H1 (cell line): ENCODE results near the gene ABHD16B. TPM values are rescaled to one million over a fixed set of nuclear protein-coding genes. Genes with fewer than 3 reads are reported as not detected.

ENCODE experiments used
- CTCF ChIA-PET: fragments of 300-600 bp; sonication (Branson Sonifier 250); formaldehyde crosslinking; loops from one replicate; lab custom pipeline; 2021; ENCODE audit not compliant: partially characterized antibody; lab: Charles Lee
- POLR2A ChIA-PET: fragments of 300-600 bp; sonication (Branson Sonifier 250); formaldehyde crosslinking; loops from one replicate; lab custom pipeline; 2021; ENCODE audit warnings: inconsistent platforms; ENCODE audit not compliant: partially characterized antibody; lab: Charles Lee
- DNase-seq, 2 experiments: peaks; one replicate each; pipeline versions ENCODE4 v3.0.0 to v3.0.0-alpha.2; 2010 to 2022; ENCODE audit warnings: low spot score in 2 of 2, low read depth in 1 of 2, mixed read lengths in 1 of 2
- FAIRE-seq: peaks from 2 replicates; lab custom pipeline; 2011; peaks lifted over from hg19 to GRCh38; lab: Jason Lieb, UNC
- H2AFZ ChIP-seq: 2 replicates; pipeline ENCODE4 v1.8.1; 2012; ENCODE audit warnings: low read length, inconsistent platforms
- H2AK5ac ChIP-seq: 2 replicates; pipeline ENCODE4 v1.6.1; 2013; ENCODE audit warnings: low read depth, low read length
- H2BK120ac ChIP-seq: replicated peaks from 2 replicates; pipeline ENCODE3; 2013; ENCODE audit warnings: low read depth, low read length, inconsistent platforms
- H2BK12ac ChIP-seq: 2 replicates; pipeline ENCODE4 v1.6.1; 2013; ENCODE audit warnings: low read depth, low read length
- H2BK15ac ChIP-seq: 2 replicates; pipeline ENCODE4 v1.6.1; 2013; ENCODE audit warnings: low read length
- H2BK20ac ChIP-seq: 2 replicates; pipeline ENCODE4 v1.6.1; 2013; ENCODE audit warnings: low read length
- H2BK5ac ChIP-seq: 2 replicates; pipeline ENCODE4 v1.6.1; 2013; ENCODE audit warnings: low read depth, low read length
- H3K14ac ChIP-seq: 2 replicates; pipeline ENCODE4 v1.6.1; 2013; ENCODE audit warnings: inconsistent platforms; ENCODE audit not compliant: insufficient read length
- H3K18ac ChIP-seq: 2 replicates; pipeline ENCODE4 v1.6.1; 2013; ENCODE audit warnings: low read length; ENCODE audit errors: extremely low read depth
- H3K23ac ChIP-seq: 2 replicates; pipeline ENCODE4 v1.6.1; 2013; ENCODE audit warnings: inconsistent platforms; ENCODE audit not compliant: insufficient read length
- H3K23me2 ChIP-seq: 2 replicates; pipeline ENCODE4 v1.6.1; 2013; ENCODE audit warnings: low read depth, low read length
- H3K27ac ChIP-seq: 2 replicates; pipeline ENCODE4 v1.6.1; 2011; ENCODE audit warnings: low read depth, low read length, inconsistent platforms
- H3K27me3 ChIP-seq, 4 experiments: replicated peaks in 1 of 4; 1 replicate in 1 of 4; 2 replicates in 3 of 4; pipeline versions ENCODE4 v1.6.1 to v1.8.1; 2011 to 2013; ENCODE audit warnings: low read length in 3 of 4, mild to moderate bottlenecking in 3 of 4, inconsistent platforms in 2 of 4, mixed read lengths in 2 of 4, moderate library complexity in 1 of 4; ENCODE audit not compliant: control insufficient read depth in 3 of 4, insufficient read depth in 3 of 4; ENCODE audit errors: extremely low read depth in 1 of 4
- H3K36me3 ChIP-seq, 4 experiments: 2 replicates each; pipeline versions ENCODE4 v1.6.1 to v1.8.1; 2011 to 2013; ENCODE audit warnings: mild to moderate bottlenecking in 4 of 4, low read length in 3 of 4, moderate library complexity in 2 of 4, control low read depth in 1 of 4, inconsistent platforms in 1 of 4; ENCODE audit not compliant: insufficient read depth in 4 of 4, control insufficient read depth in 2 of 4
- H3K4ac ChIP-seq: replicated peaks from 2 replicates; pipeline ENCODE3; 2013; ENCODE audit warnings: low read length, low read depth, mixed read lengths, inconsistent platforms; ENCODE audit not compliant: insufficient read length
- H3K4me1 ChIP-seq, 4 experiments: replicated peaks in 1 of 4; 1 replicate in 1 of 4; 2 replicates in 3 of 4; pipeline versions ENCODE4 v1.6.1 to v1.8.1; 2011 to 2013; ENCODE audit warnings: low read length in 3 of 4, inconsistent platforms in 2 of 4, mixed read lengths in 1 of 4; ENCODE audit not compliant: insufficient read depth in 4 of 4, control insufficient read depth in 3 of 4
- H3K4me2 ChIP-seq, 2 experiments: 2 replicates each; pipeline versions ENCODE4 v1.6.1 to v1.8.1; 2011 to 2013; ENCODE audit warnings: low read depth in 2 of 2, low read length in 2 of 2, control low read depth in 1 of 2, inconsistent platforms in 1 of 2, mild to moderate bottlenecking in 1 of 2; ENCODE audit not compliant: insufficient read depth in 1 of 2
- H3K4me3 ChIP-seq, 4 experiments: fragments of 200-600, 300-600 bp in 1 of 4; sonication (generic), shearing (Covaris generic), sonication (Bioruptor Twin) in 1 of 4; 2 replicates each; pipeline versions ENCODE4 v1.5.1 to v1.8.1; 2011 to 2016; ENCODE audit warnings: low read length in 4 of 4, low read depth in 3 of 4, control low read depth in 2 of 4, inconsistent platforms in 2 of 4, mild to moderate bottlenecking in 2 of 4, mixed read lengths in 1 of 4, moderate library complexity in 1 of 4; ENCODE audit not compliant: insufficient read depth in 2 of 4; ENCODE audit errors: extremely low read depth in 1 of 4
- H3K56ac ChIP-seq: replicated peaks from 2 replicates; pipeline ENCODE3; 2013; ENCODE audit warnings: low read depth, mild to moderate bottlenecking, mixed read lengths, low read length, inconsistent platforms; ENCODE audit not compliant: insufficient read length
- H3K79me1 ChIP-seq: 2 replicates; pipeline ENCODE4 v1.6.1; 2013; ENCODE audit warnings: low read depth, low read length, control low read depth
- H3K79me2 ChIP-seq, 2 experiments: 2 replicates each; pipeline versions ENCODE4 v1.6.1 to v1.8.1; 2012 to 2013; ENCODE audit warnings: low read length in 2 of 2, mild to moderate bottlenecking in 2 of 2, inconsistent platforms in 1 of 2; ENCODE audit not compliant: insufficient read depth in 2 of 2, control insufficient read depth in 1 of 2
- H3K9ac ChIP-seq, 4 experiments: replicated peaks in 1 of 4; 1 replicate in 1 of 4; 2 replicates in 3 of 4; pipeline versions ENCODE4 v1.6.1 to v1.8.1; 2011 to 2013; ENCODE audit warnings: low read depth in 3 of 4, low read length in 3 of 4, control low read depth in 2 of 4, mild to moderate bottlenecking in 2 of 4, moderate library complexity in 2 of 4, inconsistent platforms in 1 of 4; ENCODE audit errors: extremely low read depth in 1 of 4
- H3K9me3 ChIP-seq, 2 experiments: 2 replicates each; pipeline versions ENCODE4 v1.6.1 to v1.8.1; 2012 to 2013; ENCODE audit warnings: mild to moderate bottlenecking in 2 of 2, moderate library complexity in 2 of 2, control low read depth in 1 of 2, inconsistent platforms in 1 of 2, low read depth in 1 of 2, low read length in 1 of 2, mixed read lengths in 1 of 2; ENCODE audit not compliant: insufficient read depth in 2 of 2
- H4K20me1 ChIP-seq, 2 experiments: replicated peaks in 1 of 2; 2 replicates each; pipeline versions ENCODE3 to v1.8.1; 2011 to 2013; ENCODE audit warnings: inconsistent platforms in 2 of 2, low read length in 2 of 2, mild to moderate bottlenecking in 1 of 2; ENCODE audit not compliant: insufficient read depth in 2 of 2, control insufficient read depth in 1 of 2
- H4K5ac ChIP-seq: 2 replicates; pipeline ENCODE4 v1.6.1; 2013; ENCODE audit warnings: low read length, low read depth, mixed read lengths, inconsistent platforms; ENCODE audit not compliant: insufficient read length
- H4K8ac ChIP-seq: 2 replicates; pipeline ENCODE4 v1.8.0; 2013; ENCODE audit warnings: mild to moderate bottlenecking, moderate library complexity, low read length, inconsistent platforms; ENCODE audit not compliant: insufficient read depth; ENCODE audit errors: extremely low read depth
- H4K91ac ChIP-seq: replicated peaks from 2 replicates; pipeline ENCODE3; 2013; ENCODE audit warnings: low read length, mixed read lengths, inconsistent platforms; ENCODE audit not compliant: insufficient read length
- BACH1 ChIP-seq: IDR thresholded peaks from 2 replicates; pipeline ENCODE4 v1.6.1; 2012; ENCODE audit warnings: low read length, improper control_type of control experiment
- BRCA1 ChIP-seq: IDR thresholded peaks from 2 replicates; pipeline ENCODE4 v1.6.1; 2012; ENCODE audit warnings: low read depth, low read length, improper control_type of control experiment
- CBX8 ChIP-seq: fragments of 300-800, 300-1000 bp; sonication (generic); IDR thresholded peaks from 2 replicates; pipeline ENCODE4 v1.7.1; 2016; ENCODE audit warnings: low read depth, low read length, borderline replicate concordance
- CTBP2 ChIP-seq: IDR thresholded peaks from 2 replicates; pipeline ENCODE4 v1.7.0; 2011; ENCODE audit warnings: borderline replicate concordance, mild to moderate bottlenecking, moderate library complexity, mixed read lengths, low read length; ENCODE audit not compliant: insufficient read depth, insufficient read length
- NRF1 ChIP-seq: IDR thresholded peaks from 2 replicates; pipeline ENCODE4 v1.6.1; 2011; ENCODE audit warnings: mild to moderate bottlenecking, low read depth, low read length, improper control_type of control experiment
- RBBP5 ChIP-seq: IDR thresholded peaks from 2 replicates; pipeline ENCODE4 v1.7.1; 2012; ENCODE audit warnings: low read depth, mild to moderate bottlenecking, inconsistent platforms, low read length, moderate library complexity, borderline replicate concordance
- SIN3A ChIP-seq, 2 experiments: IDR thresholded peaks in 1 of 2; conservative IDR thresholded peaks in 1 of 2; 2 replicates each; pipeline ENCODE4 v1.6.1; 2011 to 2012; ENCODE audit warnings: low read length in 2 of 2, improper control_type of control experiment in 1 of 2, low read depth in 1 of 2, mild to moderate bottlenecking in 1 of 2
- WGBS, 2 experiments: shearing (Covaris generic) in 1 of 2; methylation state at CpG; one replicate each; pipeline versions ENCODE4 v1.1.6 to v1.1.7; 2013 to 2015; ENCODE audit warnings: low lambda C conversion rate in 2 of 2, mixed read lengths in 2 of 2, inconsistent platforms in 1 of 2, low coverage in 1 of 2, missing lambda C conversion rate in 1 of 2; ENCODE audit not compliant: insufficient replicate concordance in 2 of 2, insufficient coverage in 1 of 2, insufficient read length in 1 of 2; ENCODE audit errors: extremely low coverage in 1 of 2, missing lambda C conversion rate in 1 of 2; 5-methylcytosine and 5-hydroxymethylcytosine counted together
- long read RNA-seq, 2 experiments: library from RNA in 1 of 2; library from capped mRNA in 1 of 2; stranded (forward); transcript quantifications; one replicate each; pipeline ENCODE4 v2.0.0, GENCODE V29; 2021; ENCODE audit warnings: inconsistent platforms in 1 of 2
- polyA minus RNA-seq, 3 experiments: library from RNA; depleted of rRNA, polyadenylated mRNA; stranded (reverse); fragments of >200 nt; gene quantifications; 1 replicate in 2 of 3; 2 replicates in 1 of 3; pipeline ENCODE4 v1.2.3, GENCODE V29; 2011
- polyA plus RNA-seq, 7 experiments: library from polyadenylated mRNA; depleted of rRNA in 3 of 7; stranded (reverse) in 5 of 7; unstranded in 2 of 7; fragments of >200 nt in 5 of 7; fragments of 200-250 nt in 2 of 7; gene quantifications; 1 replicate in 5 of 7; 2 replicates in 1 of 7; 4 replicates in 1 of 7; pipeline versions ENCODE4 v1.2.1 to v1.2.3, GENCODE V29; 2011 to 2013; ENCODE audit warnings: missing spikeins in 2 of 7, mixed read lengths in 2 of 7
- total RNA-seq: library from RNA; stranded (reverse); fragmentation: NEBNext Ultra II Directional; extraction: Animal tissue kit (Norgen Biotek cat#: 25700); gene quantifications from 2 replicates; pipeline ENCODE4 v1.2.1, GENCODE V29; 2021
- TF ChIP-seq, protein P1 (sequence below): IDR thresholded peaks from 2 replicates; pipeline ENCODE4 v1.6.1; 2011; ENCODE audit warnings: low read length, improper control_type of control experiment

Gene ABHD16B
- total RNA-seq, result not detected in 2 replicates
- polyA plus RNA-seq (2011; rRNA removed), result 0.05 TPM in 1 of 2 replicates, not detected in the other
- not detected for polyA plus RNA-seq (2011; cell fraction: cytosol; rRNA removed)
- not detected for polyA plus RNA-seq (2011; cell fraction: nucleus; rRNA removed)
- not detected in 4 replicates for polyA plus RNA-seq (2012, experiment 1 of 2)
- not detected for polyA plus RNA-seq (2012, experiment 2 of 2)
- polyA plus RNA-seq (2013, experiment 1 of 2), result not detected
- not detected for polyA plus RNA-seq (2013, experiment 2 of 2)
- not detected in 2 replicates for polyA minus RNA-seq (2011; rRNA and poly(A)+ RNA removed)
- polyA minus RNA-seq (2011; cell fraction: cytosol; rRNA and poly(A)+ RNA removed), result not detected
- not detected for polyA minus RNA-seq (2011; cell fraction: nucleus; rRNA and poly(A)+ RNA removed)
- long read RNA-seq, experiment 1, result 0 reads
- long read RNA-seq, experiment 2, result 0 reads

DNA sequence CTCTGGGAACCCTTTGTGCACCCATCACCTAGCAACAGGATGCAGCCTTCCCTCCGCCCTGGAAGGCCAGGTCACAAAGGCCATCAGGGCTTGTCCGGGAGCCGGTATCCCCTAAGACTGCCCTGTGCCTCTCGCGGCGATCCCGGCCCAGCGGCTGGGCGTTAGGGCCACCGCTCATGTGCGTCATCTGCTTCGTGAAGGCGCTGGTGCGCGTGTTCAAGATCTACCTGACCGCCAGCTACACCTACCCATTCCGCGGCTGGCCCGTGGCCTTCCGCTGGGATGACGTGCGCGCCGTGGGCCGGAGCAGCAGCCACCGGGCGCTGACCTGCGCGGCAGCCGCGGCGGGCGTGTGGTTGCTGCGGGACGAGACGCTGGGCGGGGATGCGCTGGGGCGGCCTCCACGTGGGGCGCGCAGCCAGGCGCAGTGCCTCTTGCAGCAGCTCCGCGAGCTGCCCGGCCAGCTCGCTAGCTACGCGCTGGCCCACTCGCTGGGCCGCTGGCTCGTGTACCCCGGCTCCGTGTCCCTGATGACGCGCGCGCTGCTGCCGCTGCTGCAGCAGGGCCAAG, at the start of gene ABHD16B:
Gene ABHD16B, plus strand, starts transcription at position 134 of the 570 bp plus-strand sequence. Its CDS starts 43 bp downstream, at position 177.
- peaks cover 0 to 17% of the 10 kb centered on the region in 2 experiments; a peak in 2 of 4 replicates for H3K79me2 ChIP-seq
- H4K8ac ChIP-seq, result peak within 1 kb of the TSS; percentile 45; the same call in 1 of the 2 replicates
- no peak within 1 kb of the TSS for H2BK120ac ChIP-seq
- POLR2A ChIA-PET, result interaction anchor here (0.6 to 5.9 kb wide), 4 partner anchors 9 to 227 kb away, joined by 3 to 52 read pairs (median 3); no protein-coding TSS in a partner anchor
- CTCF ChIA-PET, result interaction anchor here (1.0 to 5.8 kb wide), 6 partner anchors 14 to 87 kb away, joined by 3 to 59 read pairs (median 12); no protein-coding TSS in a partner anchor
- 95% methylated on average over 36 of the region's 59 CpGs; no CpG with 5 or more reads in 1 of the 2 experiments for WGBS, 2 experiments
- no peaks in the 10 kb centered on the region for H3K9me3 ChIP-seq
- H3K23me2 ChIP-seq, result peaks cover 6% of the 10 kb centered on the region; the same call in 1 of the 2 replicates
- no peak within 1 kb of the TSS for H2BK15ac ChIP-seq
- H3K27me3 ChIP-seq, result no peaks in the 10 kb centered on the region
- H3K56ac ChIP-seq, result no peak within 1 kb of the TSS
- no peak within 1 kb of the TSS for H3K23ac ChIP-seq
- no peak within 1 kb of the TSS for H3K27ac ChIP-seq
- H2BK12ac ChIP-seq, result peak within 1 kb of the TSS; percentile 39; the same call in 1 of the 2 replicates
- no peak within 1 kb of the TSS for H2BK20ac ChIP-seq
- peaks cover 0 to 17% (median 0%) of the 10 kb centered on the region in 4 experiments; a peak in 1 of 8 replicates for H3K36me3 ChIP-seq
- no peak within 1 kb of the TSS for H3K18ac ChIP-seq
- no peak within 1 kb of the TSS for H3K9ac ChIP-seq
- H3K4me3 ChIP-seq, result no peak within 1 kb of the TSS
- FAIRE-seq, result no peak
- no peak for DNase-seq
- H4K20me1 ChIP-seq, result peaks cover 0 to 4% of the 10 kb centered on the region in 2 experiments
- H3K14ac ChIP-seq, result no peak within 1 kb of the TSS
- H3K79me1 ChIP-seq, result peaks cover 6% of the 10 kb centered on the region; the same call in 1 of the 2 replicates
- no peak within 1 kb of the TSS for H2AK5ac ChIP-seq
- no peak within 1 kb of the TSS for H3K4me2 ChIP-seq
- peaks cover 7 to 27% (median 25%) of the 10 kb centered on the region in 4 experiments for H3K4me1 ChIP-seq
- no peak within 1 kb of the TSS for H3K4ac ChIP-seq
- H2BK5ac ChIP-seq, result peak within 1 kb of the TSS; percentile 66; the same call in 1 of the 2 replicates
- no peak within 1 kb of the TSS for H4K5ac ChIP-seq
- no peak for TF ChIP-seq CTBP2
- no peak for TF ChIP-seq NRF1
- TF ChIP-seq RBBP5, result no peak
- TF ChIP-seq BRCA1, result no peak
- no peak for TF ChIP-seq BACH1
- TF ChIP-seq, protein P1, sequence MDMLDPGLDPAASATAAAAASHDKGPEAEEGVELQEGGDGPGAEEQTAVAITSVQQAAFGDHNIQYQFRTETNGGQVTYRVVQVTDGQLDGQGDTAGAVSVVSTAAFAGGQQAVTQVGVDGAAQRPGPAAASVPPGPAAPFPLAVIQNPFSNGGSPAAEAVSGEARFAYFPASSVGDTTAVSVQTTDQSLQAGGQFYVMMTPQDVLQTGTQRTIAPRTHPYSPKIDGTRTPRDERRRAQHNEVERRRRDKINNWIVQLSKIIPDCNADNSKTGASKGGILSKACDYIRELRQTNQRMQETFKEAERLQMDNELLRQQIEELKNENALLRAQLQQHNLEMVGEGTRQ, result no peak
- no peak for TF ChIP-seq SIN3A (conservative IDR thresholded peaks at IDR 0.05 in 1 of 2, IDR thresholded peaks at IDR 0.05 in 1 of 2; ENCODE audit: low read depth in 1 of 2, low read length in 2 of 2)
- TF ChIP-seq CBX8, result no peak
- no peak within 1 kb of the TSS for H4K91ac ChIP-seq
- H2AFZ ChIP-seq, result no peak within 1 kb of the TSS
